K562 (cell line): ENCODE data around the gene SCPEP1. TPM values are rescaled to one million over a fixed set of nuclear protein-coding genes. Genes with fewer than 3 reads are reported as not detected.

ENCODE experiments used
- CAMTA2 ChIP-seq: fragments of 250-450 bp; sonication (Bioruptor Pico); conservative IDR thresholded peaks from 2 replicates; pipeline ENCODE4 v1.5.1; 2022
- CBX1 ChIP-seq: sonication (generic); IDR thresholded peaks from 2 replicates; pipeline ENCODE4 v1.6.1; 2016; ENCODE audit warnings: antibody characterized with exemption, low read depth, mild to moderate bottlenecking
- CCNT2 ChIP-seq: IDR thresholded peaks from 2 replicates; pipeline ENCODE4 v1.6.1; 2011; ENCODE audit warnings: borderline replicate concordance, low read depth, mild to moderate bottlenecking, moderate library complexity, mixed read lengths, low read length; ENCODE audit not compliant: insufficient read length; ENCODE audit errors: extremely low read depth
- ETV1 ChIP-seq: fragments of 450-650 bp; conservative IDR thresholded peaks from 2 replicates; pipeline ENCODE4 v1.6.1; 2016; ENCODE audit warnings: missing genetic modification characterization, control low read depth, low read depth, missing compliant biosample characterization
- HNRNPUL1 ChIP-seq: fragments of 200-400 bp; formaldehyde crosslinking; IDR thresholded peaks from 2 replicates; pipeline ENCODE4 v1.6.1; 2017; ENCODE audit warnings: low read length
- KLF13 ChIP-seq: fragments of 450-650 bp; IDR thresholded peaks from 2 replicates; pipeline ENCODE4 v1.6.1; 2016; ENCODE audit warnings: missing genetic modification characterization, low read depth, mild to moderate bottlenecking, missing compliant biosample characterization, moderate library complexity, borderline replicate concordance
- NCOA2 ChIP-seq, 2 experiments: fragments of 450-650 bp; IDR thresholded peaks; 2 replicates each; pipeline ENCODE4 v1.6.1; 2018; ENCODE audit warnings: mild to moderate bottlenecking in 2 of 2, moderate library complexity in 1 of 2; ENCODE audit not compliant: partially characterized antibody in 2 of 2
- PHF8 ChIP-seq: fragments of 200-600 bp; sonication (generic); IDR thresholded peaks from 2 replicates; pipeline ENCODE4 v1.6.1; 2012; ENCODE audit warnings: mixed run types, mild to moderate bottlenecking, inconsistent platforms, low read length, moderate library complexity, borderline replicate concordance
- POLR2H ChIP-seq: IDR thresholded peaks from 2 replicates; pipeline ENCODE4 v1.6.1; 2016; ENCODE audit warnings: missing genetic modification characterization, low read depth, mild to moderate bottlenecking, control low read depth, missing compliant biosample characterization, moderate library complexity
- RB1 ChIP-seq: fragments of 450-650 bp; IDR thresholded peaks from 2 replicates; pipeline ENCODE4 v1.6.1; 2017; ENCODE audit warnings: low read depth, mild to moderate bottlenecking
- SIN3A ChIP-seq, 2 experiments: fragments of 150-350 bp in 1 of 2; IDR thresholded peaks; 2 replicates each; pipeline ENCODE4 v1.6.1; 2011 to 2016; ENCODE audit warnings: borderline replicate concordance in 2 of 2, low read depth in 2 of 2, low read length in 2 of 2, mild to moderate bottlenecking in 2 of 2, moderate library complexity in 2 of 2; ENCODE audit not compliant: control insufficient read depth in 1 of 2
- SLC30A9 ChIP-seq: fragments of 250-450 bp; sonication (Bioruptor Pico); IDR thresholded peaks from 2 replicates; pipeline ENCODE4 v1.8.0; 2022; ENCODE audit warnings: mild to moderate bottlenecking, moderate library complexity
- SMAD4 ChIP-seq: fragments of 250-450 bp; sonication (Bioruptor Pico); conservative IDR thresholded peaks from 2 replicates; pipeline ENCODE4 v1.8.0; 2021; ENCODE audit warnings: inconsistent platforms, mild to moderate bottlenecking, moderate library complexity
- SMARCE1 ChIP-seq: fragments of 450-650 bp; IDR thresholded peaks from 2 replicates; pipeline ENCODE4 v1.7.1; 2016; ENCODE audit warnings: mild to moderate bottlenecking
- STAG1 ChIP-seq: sonication (generic); formaldehyde crosslinking; IDR thresholded peaks from 2 replicates; pipeline ENCODE4 v1.5.0; 2020; ENCODE audit warnings: missing genetic modification reagents, borderline replicate concordance
- TAF15 ChIP-seq: fragments of 200-400 bp; formaldehyde crosslinking; IDR thresholded peaks from 2 replicates; pipeline ENCODE4 v1.6.1; 2017; ENCODE audit warnings: mild to moderate bottlenecking, low read depth, low read length, moderate library complexity
- TAL1 ChIP-seq: fragments of 450-650 bp; IDR thresholded peaks from 2 replicates; pipeline ENCODE4 v1.6.1; 2016; ENCODE audit warnings: mild to moderate bottlenecking
- ZNF217 ChIP-seq: sonication (generic); formaldehyde crosslinking; IDR thresholded peaks from 2 replicates; pipeline ENCODE4 v1.8.0; 2022; ENCODE audit warnings: mild to moderate bottlenecking, missing genetic modification reagents
- ZNF395 ChIP-seq: fragments of 200-800 bp; sonication (Bioruptor generic); IDR thresholded peaks from 2 replicates; pipeline ENCODE4 v1.6.1; 2017; ENCODE audit warnings: missing genetic modification characterization, missing compliant biosample characterization
- ZNF780A ChIP-seq: fragments of 250-450 bp; sonication (Bioruptor Pico); IDR thresholded peaks from 2 replicates; pipeline ENCODE4 v1.5.0; 2021; ENCODE audit warnings: mild to moderate bottlenecking
- polyA plus RNA-seq, 8 experiments: library from polyadenylated mRNA; depleted of rRNA in 4 of 8; stranded (reverse) in 5 of 8; unstranded in 3 of 8; fragments of >200 nt; fragmentation: Nextera tagmentation in 2 of 8; fragmentation: Illumina TruSeq in 1 of 8; extraction: Ambion mirVana in 2 of 8; extraction: Trizol in 1 of 8; gene quantifications; 2 replicates each; pipeline versions ENCODE4 v1.2.1 to v1.2.3, GENCODE V29; 2011 to 2014; ENCODE audit warnings: inconsistent platforms in 1 of 8, missing spikeins in 1 of 8
- total RNA-seq, 7 experiments: library from RNA; depleted of rRNA in 6 of 7; stranded (reverse); fragments of >200 nt in 6 of 7; fragmentation: Illumina TruSeq in 2 of 7; extraction: Trizol in 2 of 7; gene quantifications; 2 replicates each; pipeline versions ENCODE4 v1.2.1 to v1.2.3, GENCODE V29; 2011 to 2021; ENCODE audit warnings: low replicate concordance in 1 of 7
- TF ChIP-seq, protein P1 (sequence below): fragments of 250-450 bp; sonication (Bioruptor Pico); IDR thresholded peaks from 2 replicates; pipeline ENCODE4 v1.5.1; 2021; ENCODE audit warnings: mild to moderate bottlenecking

The SCPEP1 gene
- total and polyA plus RNA-seq, 9 of the 15 experiments (the other 6 are each of a cell fraction or from before 2014, with no cell fraction given) = 5.1 to 14.8 (median 7.2) TPM

- TF ChIP-seq SMARCE1 (0 out of 2 replicates have a peak, but pooled peaks have one; percentile 16), ETV1 (tag) (peak; percentile 73), ZNF395 (CRISPR knock-in tag) (peak; percentile 67; the same call in 1 of the 2 replicates), TAF15 (no peak), CCNT2 (peak; percentile 47), STAG1 (CRISPR knock-in tag) (no peak), KLF13 (tag) (no peak), ZNF217 (CRISPR knock-in tag) (no peak), SLC30A9 (CRISPR knock-in tag) (no peak), PHF8 (peak; percentile 96), CAMTA2 (no peak), CBX1 (no peak), SIN3A (IDR thresholded peaks at IDR 0.05; ENCODE audit: borderline replicate concordance in 2 of 2, control insufficient read depth in 1 of 2, low read depth in 2 of 2, low read length in 2 of 2) (0 out of 4 replicates have a peak, but pooled peaks of 1 of the 2 experiments have one; percentile 51), RB1 (peak; percentile 74; the same call in 1 of the 2 replicates), NCOA2 (IDR thresholded peaks at IDR 0.05; ENCODE audit: partially characterized antibody in 2 of 2) (no peak), POLR2H (tag) (peak; percentile 77), HNRNPUL1 (no peak), ZNF780A (CRISPR knock-in tag) (no peak), TAL1 (no peak), SMAD4 (CRISPR knock-in tag) (peak; percentile 78)
- TF ChIP-seq, protein P1, sequence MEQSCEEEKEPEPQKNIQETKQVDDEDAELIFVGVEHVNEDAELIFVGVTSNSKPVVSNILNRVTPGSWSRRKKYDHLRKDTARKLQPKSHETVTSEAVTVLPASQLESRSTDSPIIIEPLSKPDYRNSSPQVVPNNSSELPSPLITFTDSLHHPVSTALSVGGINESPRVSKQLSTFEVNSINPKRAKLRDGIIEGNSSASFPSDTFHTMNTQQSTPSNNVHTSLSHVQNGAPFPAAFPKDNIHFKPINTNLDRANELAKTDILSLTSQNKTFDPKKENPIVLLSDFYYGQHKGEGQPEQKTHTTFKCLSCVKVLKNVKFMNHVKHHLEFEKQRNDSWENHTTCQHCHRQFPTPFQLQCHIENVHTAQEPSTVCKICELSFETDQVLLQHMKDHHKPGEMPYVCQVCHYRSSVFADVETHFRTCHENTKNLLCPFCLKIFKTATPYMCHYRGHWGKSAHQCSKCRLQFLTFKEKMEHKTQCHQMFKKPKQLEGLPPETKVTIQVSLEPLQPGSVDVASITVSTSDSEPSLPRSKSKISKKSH (CRISPR knock-in tag) = no peak
These were observed 17.1 kb upstream of the SCPEP1 start, which contains the start of gene COIL (continued) for GRCh38 chr17:56960596-56961538.
